Cardiac fibroblast (primary cell): ENCODE measurements around the gene LCMT2.

Experiments used
- DNase-seq, 2 donors: peaks; one replicate each; pipeline versions ENCODE4 v3.0.0 to v3.0.0-alpha.2; 2010; ENCODE audit warnings: low read depth in 2 of 2
- H3K4me3 ChIP-seq, 2 donors: replicated peaks in 1 of 2; 1 replicate in 1 of 2; 2 replicates in 1 of 2; pipeline ENCODE4 v1.5.1; 2011; ENCODE audit warnings: low read depth in 2 of 2, low read length in 2 of 2, mild to moderate bottlenecking in 2 of 2, moderate library complexity in 1 of 2
- CTCF ChIP-seq: IDR thresholded peaks from one replicate; pipeline ENCODE4 v1.5.1; 2011; ENCODE audit warnings: low read depth, mild to moderate bottlenecking, low read length, inconsistent platforms

Gene LCMT2

GRCh38 chr15:43361313-43361903, 31.0 kb upstream of the LCMT2 start:
- peak in 1 of 2 donors; percentile 15 for DNase-seq
- TF ChIP-seq CTCF = no peak
- H3K4me3 ChIP-seq = no peak overlapping the region

GRCh38 chr15:43360821-43361220, 30.4 kb upstream of the LCMT2 start:
- H3K4me3 ChIP-seq = no peak overlapping the region
- DNase-seq = no peak
- no peak for TF ChIP-seq CTCF

GRCh38 chr15:43352693-43353382, 22.5 kb upstream of the LCMT2 start:
- no peak for DNase-seq
- no peak for TF ChIP-seq CTCF
- H3K4me3 ChIP-seq = no peak overlapping the region

- no peak overlapping the region for H3K4me3 ChIP-seq
These were observed 16.7 kb upstream of the LCMT2 start for GRCh38 chr15:43347114-43347513.

GRCh38 chr15:43346305-43346704, 15.9 kb upstream of the LCMT2 start:
- H3K4me3 ChIP-seq = no peak overlapping the region
- no peak for TF ChIP-seq CTCF
- DNase-seq = peak in 1 of 2 donors; percentile 14

More at GRCh38 chr15:43347114-43347513, 16.7 kb upstream of the LCMT2 start:
- TF ChIP-seq CTCF = no peak
- DNase-seq = no peak

GRCh38 chr15:43330780-43331087, 361 bp upstream of the LCMT2 start:
- TF ChIP-seq CTCF = no peak
- peak overlapping the region; percentile 75 to 77 for H3K4me3 ChIP-seq
- no peak for DNase-seq
